Activated naive CD8-positive, alpha-beta T cell treated with anti-CD3 and anti-CD28 coated beads, Interleukin-2, amount 10 ng/mL, durations not matched to agents 7 days and 5 days (primary cell): Measurements from ENCODE around the gene IL10RB. TPM values are rescaled to one million over a fixed set of nuclear protein-coding genes. Genes with fewer than 3 reads are reported as not detected.

ENCODE experiments used
- ATAC-seq: fragments of 150-1000 bp; cut with Tn5 transposase; one replicate; pipeline ENCODE4 v1.10.0; 2021; ENCODE audit warnings: low read depth, moderate library complexity
- POLR2A ChIA-PET: fragments of 350-600 bp; sonication (Branson Sonifier 250); formaldehyde crosslinking; loops from one replicate; lab custom pipeline; 2021; ENCODE audit warnings: antibody characterized with exemption; lab: Charles Lee
- DNase-seq: peaks from one replicate; pipeline ENCODE4 v3.0.0; 2021
- H3K27ac Mint-ChIP-seq: one replicate; pipeline ENCODE4 v1.8.0; 2022; ENCODE audit warnings: mild to moderate bottlenecking, mixed read lengths
- H3K27me3 Mint-ChIP-seq: one replicate; pipeline ENCODE4 v1.8.0; 2022; ENCODE audit warnings: mild to moderate bottlenecking, moderate library complexity, mixed read lengths
- H3K36me3 Mint-ChIP-seq: one replicate; pipeline ENCODE4 v1.8.0; 2021; ENCODE audit warnings: mild to moderate bottlenecking, mixed read lengths
- H3K4me1 Mint-ChIP-seq: one replicate; pipeline ENCODE4 v1.8.0; 2021; ENCODE audit warnings: mixed read lengths
- H3K4me3 Mint-ChIP-seq: one replicate; pipeline ENCODE4 v1.8.0; 2022; ENCODE audit warnings: mild to moderate bottlenecking, moderate library complexity, mixed read lengths
- H3K9me3 Mint-ChIP-seq: one replicate; pipeline ENCODE4 v1.8.0; 2021; ENCODE audit warnings: mixed read lengths
- total RNA-seq, 2 experiments: library from RNA; stranded (reverse); gene quantifications; one replicate each; pipeline ENCODE4 v1.2.3, GENCODE V29; 2021

The IL10RB gene
- total RNA-seq, 2 experiments from 2014 or later: 40.6 to 44.1 TPM

DNA sequence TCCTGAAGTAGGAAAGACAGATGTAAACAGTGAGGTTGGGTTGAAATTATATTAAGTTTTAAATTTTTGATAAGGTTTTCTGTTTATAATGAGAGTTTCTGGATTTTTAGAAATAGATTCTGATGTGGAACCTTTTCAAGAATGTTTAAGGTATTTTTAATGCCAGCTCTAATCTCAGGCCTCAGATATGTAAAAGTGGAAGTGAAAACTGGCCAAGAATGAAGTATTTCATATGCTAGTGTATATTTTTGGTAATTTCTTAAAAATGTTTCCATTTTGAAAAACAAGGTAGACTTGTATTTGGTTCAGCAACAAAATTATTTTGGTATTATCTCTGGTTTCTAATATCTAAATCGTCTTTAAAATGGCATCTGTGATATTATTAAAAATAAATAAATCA is 73.0 kb downstream of the IL10RB start:
- ATAC-seq: no peak
- DNase-seq: no peak
- Mint-ChIP-seq H3K36me3 (peaks cover 29% of the 10 kb centered on the region), H3K4me3 (no peak overlapping the region), H3K9me3 (peaks cover 1% of the 10 kb centered on the region), H3K4me1 (peaks cover 1% of the 10 kb centered on the region), H3K27me3 (no peaks in the 10 kb centered on the region), H3K27ac (no peak overlapping the region)
- POLR2A ChIA-PET: no interaction called here

GRCh38 chr21:33339918-33340317 is 73.8 kb downstream of the IL10RB start:
- no peak overlapping the region for H3K4me3 Mint-ChIP-seq

GRCh38 chr21:33345751-33346238 is 79.6 kb downstream of the IL10RB start:
- POLR2A ChIA-PET: no interaction called here
- Mint-ChIP-seq H3K9me3 (no peaks in the 10 kb centered on the region), H3K27me3 (no peaks in the 10 kb centered on the region), H3K36me3 (peaks cover 30% of the 10 kb centered on the region), H3K4me3 (no peak overlapping the region), H3K27ac (peak overlapping the region; percentile 7), H3K4me1 (peaks cover 2% of the 10 kb centered on the region)
- ATAC-seq (no peak), DNase-seq (no peak)

More at GRCh38 chr21:33339918-33340317, 73.8 kb downstream of the IL10RB start:
- ATAC-seq (no peak), DNase-seq (no peak)
- Mint-ChIP-seq H3K27ac (no peak overlapping the region), H3K4me1 (peaks cover 1% of the 10 kb centered on the region), H3K36me3 (peaks cover 29% of the 10 kb centered on the region), H3K27me3 (no peaks in the 10 kb centered on the region), H3K9me3 (peaks cover 1% of the 10 kb centered on the region)
- POLR2A ChIA-PET: no interaction called here

Other genes with a start within 250 kb of the IL10RB start
- not detected for gene OLIG2, start 240.4 kb upstream of the IL10RB start, total RNA-seq
- gene OLIG1, start 196.2 kb upstream of the IL10RB start, total RNA-seq: not detected
- gene IFNAR2, start 36.4 kb upstream of the IL10RB start, total RNA-seq: 10 to 100 TPM; 68.3 to 77.6 TPM
- 10 to 100 TPM; 35.7 to 36.3 TPM for gene IFNAR1, start 58.6 kb downstream of the IL10RB start, total RNA-seq
- 10 to 100 TPM; 17.8 to 18.8 TPM for gene IFNGR2, start 137.0 kb downstream of the IL10RB start, total RNA-seq
- gene TMEM50B, start 213.6 kb downstream of the IL10RB start, total RNA-seq: 10 to 100 TPM; 72.6 to 80.3 TPM
- 1 to 10 TPM; 1.2 to 1.5 TPM for gene DNAJC28, start 225.3 kb downstream of the IL10RB start, total RNA-seq